ENCODE data around the gene VSNL1. TPM values are rescaled to one million over a fixed set of nuclear protein-coding genes. Genes with fewer than 3 reads are reported as not detected.

The VSNL1 gene
- total RNA-seq, 4 donors from 2014 or later, result 0.65 TPM; not detected in 3

DNA sequence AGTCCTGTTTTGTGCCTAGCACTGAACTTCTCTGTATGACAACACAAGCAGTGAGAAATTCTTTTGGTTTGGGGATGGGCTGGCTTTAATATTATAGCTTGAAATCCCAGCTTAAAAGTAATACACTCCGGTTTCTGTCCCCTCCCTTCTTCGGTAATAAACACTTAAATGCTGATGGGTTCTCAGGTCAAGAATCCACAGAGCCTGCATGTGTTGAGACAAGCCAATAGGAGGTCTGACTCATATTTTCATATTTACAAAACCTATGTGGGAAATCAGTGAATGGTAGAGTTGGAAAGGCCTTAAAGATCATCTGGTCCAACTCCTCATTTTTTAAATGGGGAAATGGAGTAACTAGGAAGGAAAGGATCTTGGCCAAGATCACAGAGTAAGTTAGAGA is 47.5 kb downstream of the VSNL1 start:
- ATAC-seq (ENCODE audit: low FRiP score) (no peak), DNase-seq (ENCODE audit: low spot score) (no peak)
- TF ChIP-seq, protein P1, sequence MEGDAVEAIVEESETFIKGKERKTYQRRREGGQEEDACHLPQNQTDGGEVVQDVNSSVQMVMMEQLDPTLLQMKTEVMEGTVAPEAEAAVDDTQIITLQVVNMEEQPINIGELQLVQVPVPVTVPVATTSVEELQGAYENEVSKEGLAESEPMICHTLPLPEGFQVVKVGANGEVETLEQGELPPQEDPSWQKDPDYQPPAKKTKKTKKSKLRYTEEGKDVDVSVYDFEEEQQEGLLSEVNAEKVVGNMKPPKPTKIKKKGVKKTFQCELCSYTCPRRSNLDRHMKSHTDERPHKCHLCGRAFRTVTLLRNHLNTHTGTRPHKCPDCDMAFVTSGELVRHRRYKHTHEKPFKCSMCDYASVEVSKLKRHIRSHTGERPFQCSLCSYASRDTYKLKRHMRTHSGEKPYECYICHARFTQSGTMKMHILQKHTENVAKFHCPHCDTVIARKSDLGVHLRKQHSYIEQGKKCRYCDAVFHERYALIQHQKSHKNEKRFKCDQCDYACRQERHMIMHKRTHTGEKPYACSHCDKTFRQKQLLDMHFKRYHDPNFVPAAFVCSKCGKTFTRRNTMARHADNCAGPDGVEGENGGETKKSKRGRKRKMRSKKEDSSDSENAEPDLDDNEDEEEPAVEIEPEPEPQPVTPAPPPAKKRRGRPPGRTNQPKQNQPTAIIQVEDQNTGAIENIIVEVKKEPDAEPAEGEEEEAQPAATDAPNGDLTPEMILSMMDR (IDR thresholded peaks at IDR 0.05), result no peak

DNA sequence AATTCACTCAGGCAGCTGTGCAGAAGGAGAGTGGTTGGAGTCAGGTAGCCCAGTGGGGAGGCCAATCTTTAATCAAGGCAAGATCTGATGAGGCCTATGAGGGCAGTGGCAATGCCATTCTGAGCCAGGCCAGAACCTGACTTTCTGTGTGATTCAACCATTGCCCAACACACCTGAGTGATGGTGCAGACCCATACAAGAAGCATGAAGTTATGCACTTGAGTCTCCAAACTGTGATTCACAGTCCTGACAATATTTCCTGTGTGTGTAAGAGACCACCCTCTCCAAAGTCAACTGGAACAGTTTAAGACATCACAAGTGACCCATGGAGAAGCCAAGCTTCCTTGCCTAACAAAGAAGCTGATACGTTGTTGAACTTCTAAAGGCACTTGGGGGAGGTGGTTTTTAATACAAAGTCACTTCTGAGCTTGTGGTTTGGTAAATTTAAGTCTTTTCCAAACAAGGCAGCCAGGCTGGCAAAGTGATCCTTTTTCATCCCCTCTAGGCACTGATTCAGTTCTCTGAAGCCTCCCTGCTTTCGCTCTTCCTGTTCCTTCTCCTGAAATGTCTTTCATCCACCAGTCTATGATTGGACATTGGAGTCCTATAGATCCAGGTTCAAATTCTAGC is 49.0 kb downstream of the VSNL1 start:
- DNase-seq (ENCODE audit: low spot score) (no peak), ATAC-seq (ENCODE audit: low FRiP score) (no peak)
- TF ChIP-seq, protein P1 (IDR thresholded peaks at IDR 0.05), result no peak

DNA sequence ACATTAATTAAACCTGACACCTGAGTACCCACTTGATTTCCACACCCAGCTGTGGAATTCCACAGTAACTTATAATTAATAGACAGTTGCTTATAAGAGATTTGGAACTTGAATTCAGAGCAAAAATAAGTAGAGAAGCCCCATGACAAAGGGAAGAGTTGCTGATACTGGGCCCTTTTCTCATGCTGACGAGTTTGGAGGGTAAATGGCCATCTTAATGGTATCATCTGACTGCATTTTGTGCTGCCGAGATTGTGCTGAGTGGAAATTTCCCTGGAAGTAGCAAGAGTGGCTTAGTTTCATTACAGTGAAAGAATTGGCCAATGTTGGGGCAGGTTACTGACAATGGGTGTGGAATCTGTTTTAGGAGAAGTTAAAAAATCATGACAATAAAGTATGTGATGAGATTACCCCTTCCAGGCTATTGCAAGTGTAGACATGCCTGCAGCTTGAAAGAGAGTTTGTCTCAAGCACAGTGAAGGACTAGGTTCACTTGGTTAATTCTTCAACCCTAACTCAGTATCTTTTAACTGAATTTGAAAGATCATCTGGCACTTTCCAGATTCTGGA is 49.9 kb downstream of the VSNL1 start:
- TF ChIP-seq, protein P1 (IDR thresholded peaks at IDR 0.05), result no peak
- DNase-seq (ENCODE audit: low spot score), result no peak
- ATAC-seq (ENCODE audit: low FRiP score), result no peak

DNA sequence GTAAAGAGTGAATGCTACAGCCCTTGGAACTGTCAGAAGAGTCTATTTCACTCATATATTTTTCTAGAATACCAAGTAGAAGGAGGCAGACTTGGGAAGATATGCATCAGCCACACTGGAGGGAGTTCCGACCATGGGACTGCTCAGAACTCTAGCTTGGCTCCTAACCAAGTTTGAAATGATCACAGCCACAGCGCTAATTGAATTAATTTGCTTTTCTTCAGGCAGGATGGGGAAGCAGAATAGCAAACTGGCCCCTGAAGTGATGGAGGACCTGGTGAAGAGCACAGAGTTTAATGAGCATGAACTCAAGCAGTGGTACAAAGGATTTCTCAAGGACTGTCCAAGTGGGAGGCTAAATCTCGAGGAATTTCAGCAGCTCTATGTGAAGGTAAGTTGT is 51.4 kb downstream of the VSNL1 start:
- TF ChIP-seq, protein P1 (IDR thresholded peaks at IDR 0.05), result no peak

DNA sequence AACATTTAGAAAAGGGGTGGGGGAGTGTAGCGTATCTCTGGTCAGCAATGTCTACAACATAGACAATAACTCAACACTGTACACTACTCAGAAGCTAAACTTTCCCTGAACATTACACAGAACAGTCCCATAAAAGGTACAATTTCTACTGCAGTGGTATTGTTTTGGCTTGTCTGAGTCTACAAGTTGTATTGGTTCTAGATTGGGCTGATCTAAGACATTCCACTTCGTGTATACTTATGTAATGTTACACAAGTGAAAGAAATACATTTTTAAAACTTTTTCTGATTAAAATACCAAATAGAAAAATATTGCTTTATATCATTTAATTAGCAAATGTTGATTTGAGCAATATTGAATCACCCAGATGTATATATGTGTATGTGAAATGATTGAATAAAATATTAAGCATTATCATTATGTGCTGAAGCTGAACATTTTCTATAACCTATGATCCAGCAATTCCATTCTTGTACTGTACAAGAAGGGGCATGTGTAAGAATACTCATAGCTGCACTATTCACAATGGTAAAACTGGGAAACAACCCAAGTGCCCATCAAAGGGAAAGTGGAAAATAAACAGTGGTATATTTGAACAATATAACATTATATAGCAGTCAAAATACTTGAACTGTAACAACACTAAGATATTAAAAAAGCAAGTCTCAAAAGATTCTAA is 52.4 kb downstream of the VSNL1 start:
- no peak for DNase-seq (ENCODE audit: low spot score)
- TF ChIP-seq, protein P1 (IDR thresholded peaks at IDR 0.05), result no peak
- no peak for ATAC-seq (ENCODE audit: low FRiP score)

More for the DNA sequence above, 51.4 kb downstream of the VSNL1 start:
- ATAC-seq (ENCODE audit: low FRiP score) (no peak), DNase-seq (ENCODE audit: low spot score) (no peak)

DNA sequence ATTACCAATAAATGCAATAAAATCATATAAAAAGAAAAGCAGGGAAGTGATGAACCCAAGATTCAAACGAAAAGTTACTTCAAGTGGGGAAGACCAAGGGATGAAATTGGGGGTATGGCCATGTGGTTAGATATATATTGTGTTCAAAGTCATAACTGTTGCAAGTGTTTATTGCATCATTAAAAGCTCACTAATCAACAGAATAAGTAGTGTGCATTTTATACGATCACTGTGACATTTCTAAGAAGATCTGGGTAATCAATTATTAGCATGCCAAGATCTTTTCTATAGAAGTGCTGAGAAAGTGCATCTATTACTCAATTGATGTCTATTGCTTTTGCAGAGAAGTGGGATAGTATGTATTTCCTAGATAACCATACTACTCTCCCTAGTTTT is 52.9 kb downstream of the VSNL1 start:
- DNase-seq (ENCODE audit: low spot score) (no peak), ATAC-seq (ENCODE audit: low FRiP score) (no peak)
- TF ChIP-seq, protein P1 (IDR thresholded peaks at IDR 0.05), result no peak
